ENCODE results near the gene PDPN.
A peak's percentile ranks its signal among the peaks of the same experiment; 100 is the strongest.

Gene PDPN

GRCh38 chr1:13590486-13590885 is 6.9 kb downstream of the PDPN start:
- H3K4me3 ChIP-seq (ENCODE audit: control insufficient read depth, low read depth, low read length), result no peak overlapping the region
- no peak for DNase-seq (ENCODE audit: low read depth)
- no peak for TF ChIP-seq CTCF (conservative IDR thresholded peaks at IDR 0.05; ENCODE audit: control insufficient read depth, insufficient read depth, low read depth, low read length)

- TF ChIP-seq CTCF (conservative IDR thresholded peaks at IDR 0.05; ENCODE audit: control insufficient read depth, insufficient read depth, low read depth, low read length), result no peak
- DNase-seq (ENCODE audit: low read depth), result peak; percentile 95
- H3K4me3 ChIP-seq (ENCODE audit: control insufficient read depth, low read depth, low read length), result no peak overlapping the region
These were observed 10.0 kb downstream of the PDPN start for GRCh38 chr1:13593511-13594131.

- no peak overlapping the region for H3K4me3 ChIP-seq (ENCODE audit: control insufficient read depth, low read depth, low read length)
- no peak for TF ChIP-seq CTCF (conservative IDR thresholded peaks at IDR 0.05; ENCODE audit: control insufficient read depth, insufficient read depth, low read depth, low read length)
- no peak for DNase-seq (ENCODE audit: low read depth)
These were observed 11.8 kb downstream of the PDPN start for GRCh38 chr1:13595411-13595810.

GRCh38 chr1:13597166-13597565 is 13.5 kb downstream of the PDPN start:
- TF ChIP-seq CTCF (conservative IDR thresholded peaks at IDR 0.05; ENCODE audit: control insufficient read depth, insufficient read depth, low read depth, low read length), result no peak
- DNase-seq (ENCODE audit: low read depth), result no peak

GRCh38 chr1:13600762-13601453 is 17.3 kb downstream of the PDPN start:
- no peak for DNase-seq (ENCODE audit: low read depth)
- TF ChIP-seq CTCF (conservative IDR thresholded peaks at IDR 0.05; ENCODE audit: control insufficient read depth, insufficient read depth, low read depth, low read length), result no peak
- H3K4me3 ChIP-seq (ENCODE audit: control insufficient read depth, low read depth, low read length), result no peak overlapping the region

More at GRCh38 chr1:13597166-13597565, 13.5 kb downstream of the PDPN start:
- H3K4me3 ChIP-seq (ENCODE audit: control insufficient read depth, low read depth, low read length), result no peak overlapping the region

- no peak overlapping the region for H3K4me3 ChIP-seq (ENCODE audit: control insufficient read depth, low read depth, low read length)
- no peak for TF ChIP-seq CTCF (conservative IDR thresholded peaks at IDR 0.05; ENCODE audit: control insufficient read depth, insufficient read depth, low read depth, low read length)
- no peak for DNase-seq (ENCODE audit: low read depth)
These were observed 20.5 kb downstream of the PDPN start for GRCh38 chr1:13604176-13604575.

Measured in fibroblast of mammary gland (primary cell).